WI38 (cell line): Measurements from ENCODE around the gene NACC2.

Source experiments
- H3K4me3 ChIP-seq: 2 replicates; pipeline ENCODE4 v1.5.1; 2011; ENCODE audit warnings: low read depth, mild to moderate bottlenecking, control low read depth, low read length
- TF ChIP-seq, protein P1 (sequence below): IDR thresholded peaks from 2 replicates; pipeline ENCODE4 v1.5.1; 2012; ENCODE audit warnings: low read depth, mild to moderate bottlenecking, control low read depth, low read length

The NACC2 gene

DNA sequence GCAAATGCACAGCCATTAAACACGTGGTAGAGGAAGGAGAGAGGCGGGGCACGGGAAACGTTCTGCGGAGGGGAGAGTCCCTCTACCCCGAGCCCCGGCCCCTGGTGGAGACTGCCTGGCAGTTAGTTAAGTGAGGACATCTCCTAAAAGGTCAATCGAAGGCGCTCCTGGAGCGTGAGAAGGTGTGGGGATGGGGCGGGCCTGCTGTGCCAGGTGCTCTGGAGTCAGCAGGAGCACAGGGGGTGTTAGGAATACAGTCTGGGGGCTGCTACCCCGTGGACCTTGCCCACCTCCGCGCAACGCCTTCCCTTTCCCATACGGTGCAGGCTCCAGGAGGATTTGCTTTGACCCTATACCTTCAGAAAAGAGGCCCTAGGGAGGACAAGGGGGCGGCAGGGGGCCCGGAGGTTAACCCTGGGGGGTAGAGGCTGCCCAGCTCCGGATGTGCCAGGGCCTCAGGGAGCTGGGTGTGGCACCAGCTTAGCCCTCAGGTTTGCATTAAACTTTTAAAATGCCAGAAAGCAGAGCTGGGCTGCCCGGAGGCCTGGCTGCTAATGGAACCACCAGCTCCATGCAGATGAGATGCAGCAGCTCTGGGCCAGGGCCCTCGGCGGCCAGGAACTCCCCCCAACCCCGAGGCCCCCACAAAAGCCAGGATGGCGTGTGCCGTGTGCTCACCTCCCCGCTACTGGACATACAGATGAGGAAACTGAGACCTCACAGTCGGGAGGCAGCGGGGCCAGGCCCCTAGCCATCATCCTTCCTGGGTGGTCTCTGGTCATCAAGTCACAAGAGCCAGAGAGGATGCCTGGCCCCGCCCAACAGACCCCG lies 39.2 kb downstream of the NACC2 start:
- TF ChIP-seq, protein P1, sequence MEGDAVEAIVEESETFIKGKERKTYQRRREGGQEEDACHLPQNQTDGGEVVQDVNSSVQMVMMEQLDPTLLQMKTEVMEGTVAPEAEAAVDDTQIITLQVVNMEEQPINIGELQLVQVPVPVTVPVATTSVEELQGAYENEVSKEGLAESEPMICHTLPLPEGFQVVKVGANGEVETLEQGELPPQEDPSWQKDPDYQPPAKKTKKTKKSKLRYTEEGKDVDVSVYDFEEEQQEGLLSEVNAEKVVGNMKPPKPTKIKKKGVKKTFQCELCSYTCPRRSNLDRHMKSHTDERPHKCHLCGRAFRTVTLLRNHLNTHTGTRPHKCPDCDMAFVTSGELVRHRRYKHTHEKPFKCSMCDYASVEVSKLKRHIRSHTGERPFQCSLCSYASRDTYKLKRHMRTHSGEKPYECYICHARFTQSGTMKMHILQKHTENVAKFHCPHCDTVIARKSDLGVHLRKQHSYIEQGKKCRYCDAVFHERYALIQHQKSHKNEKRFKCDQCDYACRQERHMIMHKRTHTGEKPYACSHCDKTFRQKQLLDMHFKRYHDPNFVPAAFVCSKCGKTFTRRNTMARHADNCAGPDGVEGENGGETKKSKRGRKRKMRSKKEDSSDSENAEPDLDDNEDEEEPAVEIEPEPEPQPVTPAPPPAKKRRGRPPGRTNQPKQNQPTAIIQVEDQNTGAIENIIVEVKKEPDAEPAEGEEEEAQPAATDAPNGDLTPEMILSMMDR: no peak
- no peak overlapping the region for H3K4me3 ChIP-seq

DNA sequence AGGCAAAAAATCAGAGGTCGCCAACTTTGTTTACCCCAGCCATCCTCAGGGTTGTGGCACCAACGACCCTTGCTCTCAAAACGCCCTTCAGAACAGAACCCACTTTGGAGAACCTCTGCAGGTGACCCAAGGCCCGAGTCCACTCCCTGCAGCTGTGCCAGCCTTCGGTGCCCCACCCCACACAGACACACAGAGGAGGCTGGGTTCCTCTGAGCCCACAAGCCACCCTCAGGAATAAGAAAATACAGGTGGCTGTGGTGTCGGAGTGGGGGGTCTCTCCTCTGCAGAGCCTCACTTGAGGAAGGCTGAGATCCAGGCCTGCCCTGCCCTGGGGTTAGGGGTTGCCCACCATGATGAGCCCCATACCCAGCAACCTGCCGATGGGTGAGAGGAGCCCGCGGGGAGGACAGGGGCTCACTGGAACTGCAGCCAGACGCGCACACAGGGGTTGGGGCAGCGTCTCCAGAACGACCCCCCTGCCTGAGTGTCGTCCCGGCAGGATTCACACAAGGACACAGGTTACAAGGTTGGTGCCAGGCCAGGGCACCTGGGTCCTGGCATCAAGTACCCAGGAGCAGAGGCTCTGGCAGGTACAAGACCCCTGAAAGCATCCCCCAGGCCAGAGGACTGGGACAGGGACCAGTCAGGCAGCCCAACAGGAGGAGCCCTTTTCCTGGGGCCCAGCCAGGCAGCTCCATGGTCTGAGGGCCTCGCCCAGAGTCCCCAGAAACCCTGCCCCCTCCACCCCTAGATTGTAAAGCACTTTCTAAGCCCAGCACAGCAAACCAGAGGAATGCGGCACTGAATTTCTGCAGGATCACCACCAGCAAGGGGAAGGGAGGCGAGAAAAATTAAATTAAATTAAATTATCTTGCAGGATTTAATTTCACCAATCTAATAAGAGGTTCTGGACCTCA lies 40.0 kb downstream of the NACC2 start:
- no peak overlapping the region for H3K4me3 ChIP-seq
- TF ChIP-seq, protein P1: no peak

DNA sequence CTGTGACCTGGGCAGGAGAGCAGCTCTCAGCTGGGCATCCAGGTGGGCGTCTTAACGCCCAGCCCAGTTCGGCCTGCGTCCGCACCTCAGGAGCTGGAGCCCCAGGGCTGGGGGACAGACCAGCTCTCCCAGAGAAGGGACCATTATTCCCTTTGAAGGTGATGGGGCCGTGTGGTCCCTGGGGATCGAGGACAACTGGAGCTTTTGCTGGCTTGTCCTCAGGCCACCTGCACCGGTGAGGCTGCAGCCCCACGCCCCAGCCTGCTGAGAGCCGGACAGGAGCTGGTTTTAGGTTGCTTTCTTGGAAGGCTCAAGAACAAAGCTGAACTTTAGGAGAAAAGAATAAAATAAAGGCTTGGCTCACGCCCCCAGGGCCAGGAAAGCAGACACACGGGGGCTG lies 40.9 kb downstream of the NACC2 start:
- TF ChIP-seq, protein P1: no peak
- H3K4me3 ChIP-seq: no peak overlapping the region

DNA sequence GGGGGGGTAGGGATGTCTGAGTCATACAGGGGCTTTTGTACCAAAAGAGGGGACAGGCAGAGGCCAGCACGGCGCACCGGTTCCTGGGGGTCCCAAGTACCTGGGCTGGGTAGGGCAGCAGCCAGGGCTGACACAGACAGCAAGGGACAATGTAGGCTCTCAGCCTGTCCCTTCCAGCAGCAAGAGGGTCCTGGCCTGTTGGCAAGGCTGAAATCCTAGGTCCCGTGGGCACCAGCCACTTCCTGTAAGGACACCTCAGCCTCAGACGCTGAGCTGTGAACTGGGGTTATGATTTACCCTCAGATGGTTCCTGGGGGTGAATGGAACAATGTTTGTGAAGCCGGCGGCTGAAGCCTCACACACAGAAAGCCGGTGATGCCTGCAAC lies 41.3 kb downstream of the NACC2 start:
- H3K4me3 ChIP-seq: no peak overlapping the region
- TF ChIP-seq, protein P1: no peak

DNA sequence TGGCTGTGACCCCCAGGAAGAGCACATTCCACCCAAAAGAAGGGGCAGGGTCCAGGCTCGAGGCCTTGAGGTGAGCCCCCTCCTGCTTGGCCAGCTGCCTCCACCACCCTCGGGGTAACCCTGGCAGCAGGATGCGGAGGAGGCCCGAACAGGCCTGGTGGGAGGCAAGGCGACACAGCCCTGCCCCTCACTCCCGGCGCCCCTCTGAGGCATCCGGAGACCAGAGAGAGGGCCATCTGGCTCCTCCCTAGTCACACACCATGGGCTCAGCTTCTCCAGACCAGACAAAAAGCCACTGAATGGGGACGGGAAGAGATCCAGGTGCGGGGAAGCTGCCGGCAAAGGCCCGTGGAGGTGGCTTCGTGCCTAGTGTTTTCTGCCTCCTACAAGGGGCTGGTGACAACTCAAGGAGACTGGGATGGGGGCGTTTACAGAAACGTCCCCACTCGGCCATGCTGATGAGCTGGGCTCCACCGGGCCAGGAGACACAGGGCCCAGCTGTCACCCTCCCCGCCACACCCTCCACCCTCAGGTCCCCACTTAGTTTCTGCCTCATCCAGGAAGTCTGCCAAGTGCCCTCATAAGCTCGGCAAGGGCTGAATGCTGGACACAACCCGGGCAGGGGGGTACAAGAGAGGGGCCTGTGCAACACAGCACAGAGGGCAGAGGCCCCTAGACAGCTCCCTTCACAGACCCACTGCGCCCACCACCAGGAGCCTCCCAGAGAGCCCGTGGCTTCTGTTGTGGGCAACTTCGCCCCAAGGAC lies 41.9 kb downstream of the NACC2 start:
- TF ChIP-seq, protein P1: no peak
- peak overlapping the region; percentile 15 for H3K4me3 ChIP-seq

DNA sequence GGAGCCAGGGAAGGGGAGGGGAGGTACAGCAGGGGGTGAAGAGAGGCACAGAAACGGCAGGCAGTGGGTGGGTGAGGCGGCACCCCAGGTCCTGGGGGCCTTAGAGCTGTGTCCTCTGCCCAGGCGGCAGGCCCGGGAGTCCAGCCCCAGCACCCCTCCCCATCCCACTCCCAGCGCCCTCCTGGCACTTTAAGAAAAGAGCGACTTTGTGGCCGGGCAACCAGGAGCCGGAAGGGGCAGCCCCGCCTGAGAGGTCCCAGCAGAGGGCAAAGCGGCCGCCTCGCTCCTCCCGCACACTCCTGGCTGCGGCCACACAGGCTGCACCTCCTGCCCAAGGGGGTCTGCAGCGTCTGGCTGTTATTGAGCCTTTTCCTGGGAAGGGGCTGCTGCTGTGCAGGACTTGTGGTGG lies 42.6 kb downstream of the NACC2 start:
- H3K4me3 ChIP-seq: peak overlapping the region; percentile 15
- TF ChIP-seq, protein P1: no peak
